HCT116 (cell line): ENCODE results near the gene ZNF276. TPM values are rescaled to one million over a fixed set of nuclear protein-coding genes. Genes with fewer than 3 reads are reported as not detected.

Experiments
- ATAC-seq: fragments of 200-7000 bp; cut with Tn5 transposase; 2 replicates; pipeline ENCODE4 v1.9.1; 2020; ENCODE audit warnings: mild to moderate bottlenecking, moderate library complexity
- BruUV-seq: library from RNA; stranded (reverse); fragments of 400-500 nt; replicated peaks from 2 replicates; lab custom pipeline; 2021; lab: Mats Ljungman, UMichigan
- CTCF ChIA-PET: fragments of 300-600 bp; sonication (Branson Sonifier 250); formaldehyde crosslinking; loops from one replicate; lab custom pipeline; 2021; ENCODE audit warnings: antibody characterized with exemption; lab: Charles Lee
- POLR2A ChIA-PET: fragments of 300-600, 350-600 bp; sonication (Branson Sonifier 250); formaldehyde crosslinking; loops from one replicate; lab custom pipeline; 2021; ENCODE audit warnings: antibody characterized with exemption; lab: Charles Lee
- RAD21 ChIA-PET, 2 experiments: fragments of 300-600 bp; sonication (Branson Sonifier 250); formaldehyde crosslinking; loops; one replicate each; lab custom pipeline; 2023; ENCODE audit warnings: low total read pairs in 2 of 2; ENCODE audit not compliant: uncharacterized antibody in 2 of 2, unreplicated experiment in 2 of 2, low non-redundant PET in 1 of 2; lab: Charles Lee
- DNase-seq: peaks from one replicate; pipeline ENCODE4 v3.0.0-alpha.2; 2010; ENCODE audit warnings: low read depth, low spot score
- H2AFZ ChIP-seq: fragments of 200-600 bp; shearing (Covaris generic), sonication (generic); 2 replicates; pipeline ENCODE4 v1.6.1; 2017; ENCODE audit warnings: low read depth, mixed run types, mixed read lengths, antibody characterized with exemption, low read length; ENCODE audit not compliant: poor library complexity, severe bottlenecking
- H3K27ac ChIP-seq: 2 replicates; pipeline ENCODE4 v1.5.1; 2012; ENCODE audit warnings: low read depth, low read length
- H3K27me3 ChIP-seq: fragments of 200-600 bp; sonication (generic); 2 replicates; pipeline ENCODE4 v1.6.1; 2016; ENCODE audit warnings: mixed run types, low read length, mixed read lengths; ENCODE audit not compliant: insufficient read depth
- H3K36me3 ChIP-seq, 2 experiments: fragments of 200-500 bp in 1 of 2; fragments of 200-600 bp in 1 of 2; sonication (Bioruptor generic) in 1 of 2; sonication (generic) in 1 of 2; 2 replicates each; pipeline versions ENCODE4 v1.5.1 to v1.6.1; 2014 to 2016; ENCODE audit warnings: low read length in 2 of 2, inconsistent platforms in 1 of 2, mixed read lengths in 1 of 2, mixed run types in 1 of 2; ENCODE audit not compliant: insufficient read depth in 2 of 2, control insufficient read depth in 1 of 2
- H3K4me1 ChIP-seq, 2 experiments: fragments of 200-600 bp in 1 of 2; sonication (generic) in 1 of 2; 2 replicates each; pipeline versions ENCODE4 v1.5.1 to v1.6.1; 2012 to 2017; ENCODE audit warnings: low read length in 2 of 2, inconsistent platforms in 1 of 2, mild to moderate bottlenecking in 1 of 2, mixed read lengths in 1 of 2, mixed run types in 1 of 2, moderate library complexity in 1 of 2; ENCODE audit not compliant: insufficient read depth in 2 of 2, control insufficient read depth in 1 of 2
- H3K4me2 ChIP-seq: fragments of 200-600 bp; sonication (generic); 2 replicates; pipeline ENCODE4 v1.6.1; 2017; ENCODE audit warnings: mixed run types, low read length, mixed read lengths
- H3K4me3 ChIP-seq, 2 experiments: fragments of 200-600 bp in 1 of 2; sonication (generic) in 1 of 2; replicated peaks in 1 of 2; 2 replicates each; pipeline ENCODE4 v1.5.1; 2011 to 2016; ENCODE audit warnings: low read length in 2 of 2, control low read depth in 1 of 2, low read depth in 1 of 2, mild to moderate bottlenecking in 1 of 2, mixed read lengths in 1 of 2, mixed run types in 1 of 2
- H3K79me2 ChIP-seq: fragments of 200-600 bp; sonication (generic); 2 replicates; pipeline ENCODE4 v1.6.1; 2017; ENCODE audit warnings: mild to moderate bottlenecking, mixed run types, low read length, moderate library complexity, mixed read lengths; ENCODE audit not compliant: insufficient read depth
- H3K9ac ChIP-seq: fragments of 200-600 bp; sonication (generic); 2 replicates; pipeline ENCODE4 v1.6.1; 2016; ENCODE audit warnings: low read length, mixed read lengths
- H3K9me2 ChIP-seq: fragments of 200-600 bp; sonication (generic), shearing (Covaris generic); 2 replicates; pipeline ENCODE4 v1.6.1; 2017; ENCODE audit warnings: mixed run types, mild to moderate bottlenecking, moderate library complexity; ENCODE audit not compliant: insufficient read depth
- H3K9me3 ChIP-seq, 2 experiments: fragments of 200-500 bp in 1 of 2; fragments of 200-600 bp in 1 of 2; sonication (Bioruptor generic) in 1 of 2; sonication (generic) in 1 of 2; 2 replicates each; pipeline ENCODE4 v1.6.1; 2014 to 2017; ENCODE audit warnings: low read length in 2 of 2, mixed read lengths in 2 of 2, inconsistent platforms in 1 of 2, low read depth in 1 of 2, mild to moderate bottlenecking in 1 of 2, mixed run types in 1 of 2, moderate library complexity in 1 of 2; ENCODE audit not compliant: control insufficient read depth in 1 of 2, insufficient read depth in 1 of 2
- H4K20me1 ChIP-seq: fragments of 200-600 bp; sonication (generic), shearing (Covaris generic); 2 replicates; pipeline ENCODE4 v1.6.1; 2017; ENCODE audit warnings: mixed run types, mild to moderate bottlenecking, moderate library complexity; ENCODE audit not compliant: insufficient read depth
- CTCF ChIP-seq, 3 experiments: fragments of 200-600 bp in 1 of 3; sonication (generic) in 1 of 3; IDR thresholded peaks in 2 of 3; conservative IDR thresholded peaks in 1 of 3; 2 replicates each; pipeline ENCODE4 v1.5.1; 2012 to 2017; ENCODE audit warnings: low read depth in 2 of 3, low read length in 2 of 3, antibody characterized with exemption in 1 of 3, borderline replicate concordance in 1 of 3, control low read depth in 1 of 3, mild to moderate bottlenecking in 1 of 3, mixed read lengths in 1 of 3, mixed run types in 1 of 3, moderate library complexity in 1 of 3; ENCODE audit not compliant: insufficient read depth in 1 of 3
- EZH2phosphoT487 ChIP-seq: fragments of 200-600 bp; IDR thresholded peaks from 2 replicates; pipeline ENCODE4 v1.6.1; 2018; ENCODE audit warnings: antibody characterized with exemption, borderline replicate concordance
- SIN3A ChIP-seq: IDR thresholded peaks from 2 replicates; pipeline ENCODE4 v1.6.1; 2012; ENCODE audit warnings: low read depth
- ZBTB33 ChIP-seq: IDR thresholded peaks from 2 replicates; pipeline ENCODE4 v1.6.1; 2011; ENCODE audit warnings: mild to moderate bottlenecking, low read length, moderate library complexity; ENCODE audit not compliant: insufficient replicate concordance; ENCODE audit errors: extremely low read depth
- intact Hi-C: fragments of 100-400 bp; cut with micrococcal nuclease; formaldehyde crosslinking; loops from 2 replicates; pipeline ENCODE4 v1.10.0; 2022
- total RNA-seq: library from RNA; stranded (reverse); gene quantifications from one replicate; pipeline ENCODE4 v1.2.1, GENCODE V29; 2021; ENCODE audit not compliant: unreplicated experiment

ZNF276 gene
- total RNA-seq, 1 experiment from 2014 or later = 49.9 TPM

- Histone ChIP-seq H3K9me2 (no peaks in the 10 kb centered on the region), H3K27me3 (no peaks in the 10 kb centered on the region), H3K27ac (peak overlapping the region; percentile 88), H3K9ac (peak overlapping the region; percentile 85), H3K4me2 (peak overlapping the region; percentile 98), H3K9me3 (no peaks in the 10 kb centered on the region), H2AFZ (no peak overlapping the region), H3K4me3 (peak overlapping the region; percentile 76 to 90), H3K79me2 (peaks cover 24% of the 10 kb centered on the region), H3K4me1 (peaks cover 18 to 32% of the 10 kb centered on the region in 2 experiments), H4K20me1 (peaks cover 3% of the 10 kb centered on the region; the same call in 1 of the 2 replicates), H3K36me3 (peaks cover 6 to 12% of the 10 kb centered on the region in 2 experiments; a peak in 2 of 4 replicates)
- ChIA-PET CTCF (interaction anchor here (0.9 to 2.8 kb wide), 16 partner anchors 9 to 222 kb away, joined by 3 to 20 read pairs (median 5); partner anchors contain the start of genes CDK10, CHMP1A, SPATA33 and TCF25), POLR2A (interaction anchor here (0.6 to 2.0 kb wide), 16 partner anchors 8 to 222 kb away, joined by 3 to 7 read pairs (median 3); partner anchors contain the start of genes CDK10, CHMP1A, FANCA and SPATA33), RAD21 (interaction anchor here in 1 of 2 experiments (0.9 to 1.2 kb wide), 2 partner anchors 20 to 22 kb away, joined by 4 read pairs; partner anchors contain the start of gene VPS9D1)
- TSS peak; percentile 42 for BruUV-seq
- ATAC-seq (peak; percentile 32), DNase-seq (no peak)
- TF ChIP-seq EZH2phosphoT487 (no peak), SIN3A (no peak), ZBTB33 (no peak), CTCF (IDR thresholded peaks at IDR 0.05 in 2 of 3, conservative IDR thresholded peaks at IDR 0.05 in 1 of 3; ENCODE audit: borderline replicate concordance in 1 of 3, insufficient read depth in 1 of 3, low read depth in 2 of 3, low read length in 2 of 3) (peak in 2 of 3 experiments; percentile 34 to 43; a peak in 4 of 6 replicates)
- intact Hi-C loops = loop anchor here (1.0 kb wide), 2 partner anchors 15 to 92 kb away; partner anchors contain the start of gene CDK10
Observed at GRCh38 chr16:89700649-89701424, 20.5 kb upstream of the ZNF276 start.
